ENCODE results near the gene LHCGR.
"Not testable (repeated sequence)": the region's sequence is repeated elsewhere in the genome, so short reads cannot be mapped to it uniquely, and the experiment has no call there.

LHCGR gene

GRCh38 chr2:48739236-48739635 is 16.3 kb downstream of the LHCGR start:
- DNase-seq = not testable (repeated sequence)

- no peak for DNase-seq
Measured at GRCh38 chr2:48738806-48739205, 16.7 kb downstream of the LHCGR start.

GRCh38 chr2:48736251-48736650 is 19.3 kb downstream of the LHCGR start:
- no peak for DNase-seq

GRCh38 chr2:48734576-48735303 is 20.8 kb downstream of the LHCGR start:
- DNase-seq = no peak

- DNase-seq = no peak
Measured at GRCh38 chr2:48733067-48733503, 22.4 kb downstream of the LHCGR start.

GRCh38 chr2:48728840-48729239 is 26.7 kb downstream of the LHCGR start:
- DNase-seq = no peak

- no peak for DNase-seq
Measured at GRCh38 chr2:48728295-48728694, 27.2 kb downstream of the LHCGR start.

GRCh38 chr2:48727560-48727959 is 28.0 kb downstream of the LHCGR start:
- no peak for DNase-seq

- no peak for DNase-seq
Measured at GRCh38 chr2:48725696-48726494, 29.6 kb downstream of the LHCGR start.

GRCh38 chr2:48724278-48724677 is 31.2 kb downstream of the LHCGR start:
- no peak for DNase-seq

- DNase-seq = no peak
Measured at GRCh38 chr2:48723129-48723528, 32.4 kb downstream of the LHCGR start.

GRCh38 chr2:48722391-48722790 is 33.1 kb downstream of the LHCGR start:
- DNase-seq = no peak

- no peak for DNase-seq
Measured at GRCh38 chr2:48721158-48721557, 34.4 kb downstream of the LHCGR start.

GRCh38 chr2:48719480-48720177 is 35.9 kb downstream of the LHCGR start:
- DNase-seq = no peak

- DNase-seq = no peak
Measured at GRCh38 chr2:48717846-48718245, 37.7 kb downstream of the LHCGR start.

GRCh38 chr2:48715956-48716355 is 39.6 kb downstream of the LHCGR start:
- no peak for DNase-seq

GRCh38 chr2:48715042-48715899 is 40.3 kb downstream of the LHCGR start:
- no peak for DNase-seq

- no peak for DNase-seq
Measured at GRCh38 chr2:48714245-48714644, 41.3 kb downstream of the LHCGR start.

- DNase-seq = no peak
Measured at GRCh38 chr2:48713647-48714046, 41.9 kb downstream of the LHCGR start.

GRCh38 chr2:48712151-48712550 is 43.4 kb downstream of the LHCGR start:
- DNase-seq = no peak

- DNase-seq = no peak
Measured at GRCh38 chr2:48711343-48711742, 44.2 kb downstream of the LHCGR start.
